Breast epithelium (tissue), 3 donors: ENCODE measurements around the gene HPCAL1.

ENCODE experiments used
- POLR2A ChIP-seq: fragments of 450-650 bp; IDR thresholded peaks from one replicate; pipeline ENCODE4 v1.6.1; 2016; ENCODE audit warnings: antibody characterized with exemption, mild to moderate bottlenecking, moderate library complexity
- POLR2AphosphoS5 ChIP-seq, 3 donors: sonication (generic); formaldehyde crosslinking; IDR thresholded peaks; one replicate each; pipeline ENCODE4 v1.6.1; 2017; ENCODE audit warnings: antibody characterized with exemption in 3 of 3

GRCh38 chr2:10444463-10444862 lies 141.8 kb downstream of the HPCAL1 start:
- TF ChIP-seq POLR2AphosphoS5 (IDR thresholded peaks at IDR 0.05) = no peak
- no peak for TF ChIP-seq POLR2A
